G401.6 (cell line): Measurements from ENCODE around the gene ATP2B2.

Experiments
- FAIRE-seq: peaks from 2 replicates; lab custom pipeline; 2012; peaks lifted over from hg19 to GRCh38; lab: Jason Lieb, UNC

ATP2B2 gene

GRCh38 chr3:10341901-10342398, 163.4 kb downstream of the ATP2B2 start:
- FAIRE-seq = no peak

DNA sequence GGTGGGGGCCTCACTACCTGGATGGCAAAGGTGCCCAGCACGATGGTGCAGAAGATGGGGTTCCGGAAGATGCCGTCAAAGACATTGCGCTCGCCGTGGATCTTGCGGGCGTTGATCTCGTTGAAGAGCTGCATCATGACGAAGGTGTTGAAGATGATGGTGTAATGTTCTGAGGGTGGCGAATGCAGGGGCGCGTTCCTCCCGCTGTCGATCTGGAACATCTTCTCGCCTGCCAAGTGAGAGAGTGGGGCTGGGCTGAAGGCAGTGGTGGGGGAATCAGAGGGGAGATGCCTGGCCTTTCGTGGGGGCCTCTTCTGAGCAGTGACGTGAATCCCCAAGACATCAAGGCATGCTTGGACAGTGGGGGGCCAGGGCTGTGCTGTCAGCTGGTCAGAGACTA, 164.9 kb downstream of the ATP2B2 start:
- no peak for FAIRE-seq

- no peak for FAIRE-seq
These were observed 165.3 kb downstream of the ATP2B2 start for GRCh38 chr3:10340046-10340445.

DNA sequence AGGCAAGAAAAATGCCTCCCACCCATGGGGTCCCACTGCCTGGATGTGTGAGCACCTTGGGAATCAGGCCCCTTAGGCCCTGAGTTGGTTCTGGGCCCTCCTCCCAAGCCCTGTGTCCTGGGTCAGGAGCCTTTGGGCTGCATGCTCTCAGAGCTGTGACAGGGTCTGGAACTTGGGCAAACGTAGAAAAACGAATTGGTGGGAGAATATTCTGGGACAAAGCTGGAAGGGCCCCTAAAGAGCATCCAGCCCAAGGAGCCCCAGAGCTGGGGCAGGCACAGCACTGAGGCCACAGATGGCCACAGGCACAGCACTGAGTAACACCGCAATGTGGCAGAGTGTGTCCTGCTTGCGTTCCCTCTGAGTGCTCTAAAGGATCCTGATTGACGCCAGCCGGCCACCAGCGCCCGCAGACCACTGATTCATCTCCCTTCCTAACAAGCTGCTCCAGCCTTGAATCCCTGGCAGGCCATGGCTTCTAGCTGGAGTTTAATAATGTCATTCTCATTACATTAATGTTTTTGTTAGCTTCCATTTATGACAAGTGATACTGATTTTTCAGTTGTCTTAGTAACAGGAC, 165.9 kb downstream of the ATP2B2 start:
- no peak for FAIRE-seq

DNA sequence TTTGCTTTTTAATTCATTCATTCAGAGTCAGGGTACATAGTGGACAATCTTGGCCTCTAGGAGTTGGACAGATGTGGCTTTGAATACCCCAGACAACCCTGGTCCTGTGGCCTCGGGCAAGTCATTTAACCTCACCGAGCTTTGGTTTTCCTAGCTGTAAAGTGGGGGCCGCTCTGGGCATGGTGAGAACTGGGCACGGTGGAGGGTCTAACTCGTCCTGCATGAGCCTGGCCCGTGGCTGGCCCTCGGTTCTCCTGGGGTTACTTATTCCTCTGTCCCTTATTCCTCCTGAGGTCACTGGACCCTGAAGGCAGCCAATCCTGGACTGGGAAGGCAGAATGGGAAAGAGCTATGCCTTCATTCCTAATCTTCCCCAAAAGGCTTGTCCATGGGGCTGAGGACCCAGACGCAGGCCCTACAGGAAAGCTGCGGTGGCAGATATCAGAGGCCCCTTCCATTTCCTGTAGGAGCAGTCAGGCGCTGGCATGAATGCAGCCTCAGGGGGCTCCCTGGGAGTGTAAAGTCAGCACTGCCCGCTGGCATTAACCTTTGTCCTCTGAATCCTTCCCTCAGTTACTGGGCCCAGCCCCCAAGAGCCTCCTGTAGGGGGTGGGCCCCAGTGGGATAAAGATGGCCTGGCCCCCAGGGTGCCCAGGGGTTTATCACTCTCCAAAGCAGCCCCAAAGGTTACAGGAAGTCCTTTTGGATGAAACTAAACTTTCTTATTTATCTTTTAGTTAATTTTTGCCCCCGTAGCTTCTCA, 166.6 kb downstream of the ATP2B2 start:
- FAIRE-seq = no peak

DNA sequence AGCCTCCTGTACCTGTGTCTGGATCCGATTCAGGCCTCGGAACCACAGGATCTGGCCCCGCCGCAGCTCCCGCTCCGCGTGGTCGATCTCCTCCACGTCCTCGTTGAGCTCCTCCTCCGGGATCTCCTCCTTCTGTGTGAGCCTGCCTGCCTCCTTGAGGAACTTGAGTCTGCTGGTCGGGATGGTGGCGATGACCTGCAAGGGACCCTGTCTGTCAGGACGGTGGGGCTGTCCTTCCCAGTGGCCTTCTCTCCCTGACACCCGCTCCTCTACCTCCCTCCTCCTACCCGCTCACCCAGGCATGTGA, 167.3 kb downstream of the ATP2B2 start:
- no peak for FAIRE-seq

- FAIRE-seq = no peak
These were observed 167.8 kb downstream of the ATP2B2 start for GRCh38 chr3:10337323-10338163.

DNA sequence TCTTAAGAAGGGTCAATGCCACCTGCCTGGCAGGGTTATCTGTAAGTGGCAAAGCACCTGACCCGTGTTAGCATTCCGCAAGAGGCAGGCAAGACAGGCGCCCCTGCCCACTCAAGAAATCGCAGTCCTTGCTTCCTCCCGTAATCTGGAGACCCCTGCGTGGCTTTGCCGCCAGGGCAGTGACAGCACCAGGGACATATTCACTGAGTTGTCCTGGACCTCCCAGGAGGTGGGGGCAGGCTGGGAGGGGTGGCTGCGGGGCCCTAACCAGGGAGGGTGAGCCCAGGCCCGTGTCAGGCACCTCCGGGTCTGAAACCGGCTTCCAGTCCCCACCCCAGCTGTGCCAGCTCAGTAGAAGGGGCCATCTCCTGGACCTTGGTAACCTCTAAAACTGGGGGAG, 168.6 kb downstream of the ATP2B2 start:
- FAIRE-seq = no peak

GRCh38 chr3:10335871-10336622, 169.3 kb downstream of the ATP2B2 start:
- no peak for FAIRE-seq

DNA sequence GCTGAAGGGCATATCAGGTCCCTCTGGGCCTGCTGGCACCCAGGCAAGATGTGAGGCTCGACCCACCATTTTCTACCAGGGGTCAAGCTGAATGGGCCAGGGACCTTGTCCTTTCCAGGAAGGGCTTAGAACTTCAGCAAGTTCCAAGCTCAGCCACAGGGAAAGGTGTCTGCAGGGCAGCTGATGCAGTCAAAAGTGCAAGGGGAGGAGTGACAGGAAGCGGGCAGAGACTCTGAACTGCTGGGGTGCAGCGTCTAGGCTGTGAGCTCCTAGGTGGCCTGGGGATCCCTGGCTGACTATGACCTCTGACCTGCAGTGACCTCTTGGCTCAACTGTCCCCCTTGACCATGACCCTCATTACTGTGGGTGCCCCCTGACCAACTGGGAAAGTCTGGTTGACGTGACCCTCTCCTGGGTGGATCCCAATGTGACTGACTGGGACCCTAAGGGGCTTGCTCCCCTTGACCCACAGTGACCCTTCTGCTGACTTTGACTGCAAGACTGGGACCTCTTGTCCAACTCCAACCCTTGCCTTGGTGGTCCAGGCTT, 170.1 kb downstream of the ATP2B2 start:
- FAIRE-seq = no peak

DNA sequence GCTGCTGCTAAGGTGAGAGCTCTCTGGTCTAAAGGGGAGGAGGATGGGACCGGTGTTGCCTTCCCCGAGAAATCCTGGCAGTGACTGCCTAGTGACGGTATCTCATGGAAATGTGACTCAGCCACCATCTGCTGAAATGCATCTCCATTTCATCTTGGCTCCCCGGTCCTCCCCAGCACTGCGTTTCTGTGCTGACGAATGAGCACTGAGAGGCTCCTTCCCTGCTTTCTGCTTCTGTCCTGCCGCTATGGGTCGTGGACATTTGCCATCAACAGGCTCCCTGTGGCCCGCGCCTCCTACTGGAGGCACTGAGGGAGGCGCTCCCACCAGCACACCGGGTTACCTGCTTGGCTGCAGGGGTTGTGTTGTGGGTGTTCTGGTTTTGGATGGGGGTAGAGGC, 170.9 kb downstream of the ATP2B2 start:
- no peak for FAIRE-seq

GRCh38 chr3:10334042-10334441, 171.3 kb downstream of the ATP2B2 start:
- no peak for FAIRE-seq

- FAIRE-seq = no peak
These were observed 172.1 kb downstream of the ATP2B2 start for GRCh38 chr3:10333349-10333650.

DNA sequence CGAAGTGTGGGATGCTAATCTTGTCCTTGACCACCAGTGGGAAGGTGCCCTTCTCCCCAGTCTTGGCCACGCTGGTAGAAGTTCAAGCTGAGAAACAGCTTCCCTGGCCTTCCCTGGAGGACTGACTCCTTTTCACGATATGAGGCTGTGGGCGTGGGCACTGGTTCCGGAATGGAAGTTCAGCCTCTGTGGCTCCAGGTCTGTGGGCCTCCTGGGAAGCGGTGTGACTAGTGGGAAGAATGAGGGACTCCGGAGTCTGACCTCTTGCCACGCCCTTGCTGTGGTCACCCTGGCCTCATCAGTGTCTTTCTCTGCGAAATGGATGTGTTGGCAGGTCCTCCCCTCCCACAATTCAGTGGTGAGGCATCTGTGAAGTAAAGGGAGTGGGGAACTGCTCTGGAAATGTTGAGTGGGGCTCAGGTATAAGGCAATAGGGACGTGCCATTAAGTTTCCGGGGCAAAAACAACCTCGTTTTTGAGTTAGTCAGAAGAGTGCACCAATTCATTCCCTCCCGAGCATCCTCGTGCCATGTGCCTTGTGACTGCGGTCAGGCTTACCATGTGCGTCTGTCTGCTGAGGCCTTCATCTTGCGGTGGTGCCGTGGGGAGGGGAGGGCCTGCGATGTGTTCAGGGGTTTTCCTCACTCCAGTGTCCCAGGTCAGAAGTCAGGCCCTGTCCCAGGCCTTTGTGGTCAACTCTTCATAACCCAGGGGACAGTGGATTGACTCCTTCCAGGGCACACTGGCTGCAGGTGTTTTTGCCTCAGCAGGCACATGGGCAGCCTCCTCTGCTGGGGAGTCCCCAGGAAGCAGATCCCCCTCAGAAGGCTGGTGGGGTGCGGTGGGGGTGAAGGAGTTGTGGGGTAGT, 172.7 kb downstream of the ATP2B2 start:
- no peak for FAIRE-seq

DNA sequence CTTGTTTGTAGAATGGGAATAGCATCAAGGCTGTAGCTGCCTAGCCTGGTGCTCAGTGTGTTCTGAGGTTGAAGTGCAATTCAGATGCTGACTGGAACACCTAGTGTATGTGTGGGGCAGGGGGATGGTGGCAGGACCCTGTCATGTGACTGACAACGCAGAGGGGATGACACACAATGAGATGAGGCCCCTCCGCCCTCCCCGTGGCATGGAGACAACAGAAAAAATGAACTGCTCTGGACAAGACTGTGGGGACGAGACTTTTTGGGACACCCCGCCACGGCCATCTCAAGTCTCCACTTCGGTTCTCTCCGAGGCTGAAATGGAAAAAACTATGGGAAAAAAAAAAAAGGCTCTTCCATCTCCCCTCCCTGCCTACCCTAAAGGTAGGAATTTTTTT, 174.1 kb downstream of the ATP2B2 start:
- FAIRE-seq = no peak

DNA sequence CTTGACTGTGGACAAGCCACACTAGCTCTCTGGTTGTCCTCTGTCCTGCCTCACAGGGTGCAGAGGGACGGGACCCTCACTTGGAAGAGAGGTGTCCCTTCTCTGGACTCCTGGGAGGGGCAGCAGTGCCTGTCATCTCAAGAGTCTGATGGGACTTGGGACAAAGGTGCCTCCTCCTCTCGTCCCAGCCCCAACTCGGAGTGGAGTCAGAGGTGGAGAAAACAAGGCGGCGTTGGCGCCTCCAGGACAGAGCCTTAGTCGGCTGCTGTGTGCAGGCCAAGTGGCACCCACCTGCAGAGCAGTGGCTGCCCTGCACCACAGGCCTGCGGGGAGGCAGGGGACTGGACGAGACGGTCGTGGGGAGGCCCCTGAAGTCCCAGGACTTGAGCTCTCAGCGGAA, 175.1 kb downstream of the ATP2B2 start:
- no peak for FAIRE-seq

- no peak for FAIRE-seq
These were observed 175.8 kb downstream of the ATP2B2 start for GRCh38 chr3:10329495-10330015.

GRCh38 chr3:10328460-10329071, 176.8 kb downstream of the ATP2B2 start:
- FAIRE-seq = no peak

- no peak for FAIRE-seq
These were observed 177.8 kb downstream of the ATP2B2 start for GRCh38 chr3:10327592-10327991.

DNA sequence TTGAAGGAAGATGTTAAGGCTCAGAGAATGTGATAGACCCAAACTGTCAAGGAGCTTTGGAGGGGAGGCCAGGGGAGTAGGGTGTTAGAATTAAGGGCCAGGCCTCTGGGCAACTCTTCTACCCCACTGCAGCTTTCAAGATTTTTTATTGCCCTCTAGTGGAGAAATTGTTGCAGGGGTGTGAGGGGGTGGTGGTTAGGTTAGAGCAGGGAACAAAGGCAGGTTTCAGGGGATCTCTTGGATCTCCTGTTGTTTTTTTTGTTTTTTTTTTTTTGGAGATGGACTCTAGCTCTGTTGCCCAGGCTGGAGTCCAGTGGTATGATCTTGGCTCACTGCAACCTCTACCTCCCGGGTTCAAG, 183.1 kb downstream of the ATP2B2 start:
- no peak for FAIRE-seq
